ENCODE measurements around the gene BNIP3. TPM values are rescaled to one million over a fixed set of nuclear protein-coding genes. Genes with fewer than 3 reads are reported as not detected.

The BNIP3 gene
- total RNA-seq, 1 experiment from 2014 or later = 57.1 TPM

DNA sequence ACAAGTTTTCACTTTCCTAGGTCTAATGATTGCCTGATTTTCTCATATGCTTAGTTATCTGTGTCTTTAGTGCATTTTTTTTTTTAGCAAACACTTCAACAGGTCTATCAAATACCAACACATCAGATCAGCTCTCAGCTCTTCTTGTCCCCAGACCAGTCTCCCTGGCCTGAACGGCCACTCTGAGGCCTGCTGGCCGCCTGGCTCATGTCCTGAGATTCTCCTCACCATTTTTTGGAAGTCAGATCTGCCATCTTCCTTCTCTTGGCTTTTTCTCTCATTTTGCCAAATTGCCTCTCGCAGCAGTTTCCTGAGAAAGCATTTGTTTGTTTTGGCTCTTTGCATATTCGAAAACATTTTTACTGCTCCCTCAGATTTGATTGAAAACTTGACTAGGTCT is 51.6 kb downstream of the BNIP3 start:
- no peak overlapping the region for H3K23ac ChIP-seq (ENCODE audit: insufficient read length, low read depth, low read length)
- TF ChIP-seq, protein P1, sequence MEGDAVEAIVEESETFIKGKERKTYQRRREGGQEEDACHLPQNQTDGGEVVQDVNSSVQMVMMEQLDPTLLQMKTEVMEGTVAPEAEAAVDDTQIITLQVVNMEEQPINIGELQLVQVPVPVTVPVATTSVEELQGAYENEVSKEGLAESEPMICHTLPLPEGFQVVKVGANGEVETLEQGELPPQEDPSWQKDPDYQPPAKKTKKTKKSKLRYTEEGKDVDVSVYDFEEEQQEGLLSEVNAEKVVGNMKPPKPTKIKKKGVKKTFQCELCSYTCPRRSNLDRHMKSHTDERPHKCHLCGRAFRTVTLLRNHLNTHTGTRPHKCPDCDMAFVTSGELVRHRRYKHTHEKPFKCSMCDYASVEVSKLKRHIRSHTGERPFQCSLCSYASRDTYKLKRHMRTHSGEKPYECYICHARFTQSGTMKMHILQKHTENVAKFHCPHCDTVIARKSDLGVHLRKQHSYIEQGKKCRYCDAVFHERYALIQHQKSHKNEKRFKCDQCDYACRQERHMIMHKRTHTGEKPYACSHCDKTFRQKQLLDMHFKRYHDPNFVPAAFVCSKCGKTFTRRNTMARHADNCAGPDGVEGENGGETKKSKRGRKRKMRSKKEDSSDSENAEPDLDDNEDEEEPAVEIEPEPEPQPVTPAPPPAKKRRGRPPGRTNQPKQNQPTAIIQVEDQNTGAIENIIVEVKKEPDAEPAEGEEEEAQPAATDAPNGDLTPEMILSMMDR (conservative IDR thresholded peaks at IDR 0.05) = no peak
- H3K18ac ChIP-seq (ENCODE audit: insufficient read length, low read depth, low read length) = no peak overlapping the region
- H2AFZ ChIP-seq (ENCODE audit: low read length) = no peak overlapping the region
- no peak overlapping the region for H2BK120ac ChIP-seq (ENCODE audit: low read depth, low read length, poor library complexity, severe bottlenecking)
- peaks cover 58 to 60% of the 10 kb centered on the region in 2 experiments for H3K4me1 Mint-ChIP-seq
- peaks cover 0 to 2% of the 10 kb centered on the region in 2 experiments; a peak in 2 of 5 replicates for H3K9me3 Mint-ChIP-seq
- H3K27ac Mint-ChIP-seq = peak overlapping the region in 2 of 3 experiments; percentile 19 to 30; a peak in 2 of 7 replicates
- H2BK5ac ChIP-seq (ENCODE audit: insufficient read length, low read length) = no peak overlapping the region
- no peak overlapping the region for H2AK5ac ChIP-seq (ENCODE audit: insufficient read length, low read length)
- peaks cover 8% of the 10 kb centered on the region for H4K20me1 ChIP-seq (ENCODE audit: control insufficient read depth, insufficient read depth, insufficient read length)
- H2BK20ac ChIP-seq (ENCODE audit: low read depth, low read length, poor library complexity, severe bottlenecking) = no peak overlapping the region
- no peaks in the 10 kb centered on the region for H3K9me3 ChIP-seq (ENCODE audit: control insufficient read depth, low read depth, low read length)
- no peak overlapping the region for H3K9ac ChIP-seq (ENCODE audit: extremely low read depth, insufficient read length, low read length)
- no peak overlapping the region for H3K14ac ChIP-seq (ENCODE audit: insufficient read depth, low read length)
- peaks cover 40% of the 10 kb centered on the region; the same call in 1 of the 2 replicates for H3K79me2 ChIP-seq (ENCODE audit: insufficient read depth, low read length)
- H3K4me1 ChIP-seq (ENCODE audit: insufficient read depth, low read length) = peaks cover 5% of the 10 kb centered on the region; the same call in 1 of the 2 replicates
- H3K23me2 ChIP-seq (ENCODE audit: insufficient read length, low read depth, low read length, poor library complexity, severe bottlenecking) = no peaks in the 10 kb centered on the region
- WGBS (ENCODE audit: extremely low coverage, insufficient read length, low lambda C conversion rate) = no CpG with 5 or more reads among the region's 4 CpGs
- peaks cover 4 to 12% (median 11%) of the 10 kb centered on the region in 3 experiments; a peak in 6 of 7 replicates for H3K36me3 Mint-ChIP-seq (ENCODE audit: insufficient read depth in 1 of 3, low read depth in 3 of 3)
- H4K8ac ChIP-seq (replicated peaks; ENCODE audit: insufficient read length, low read depth, low read length) = no peak overlapping the region
- no peak overlapping the region for H3K4ac ChIP-seq (ENCODE audit: low read depth, low read length)
- H3K27me3 ChIP-seq (ENCODE audit: insufficient read depth, low read length) = no peaks in the 10 kb centered on the region
- H3K27me3 Mint-ChIP-seq (ENCODE audit: low read depth) = no peaks in the 10 kb centered on the region
- no peak overlapping the region for H3K56ac ChIP-seq (ENCODE audit: insufficient read length, low read depth, low read length)
- no peak overlapping the region for H2BK12ac ChIP-seq (ENCODE audit: insufficient read length, low read depth, low read length)
- H3K27ac ChIP-seq (ENCODE audit: insufficient read length, low read depth, low read length) = no peak overlapping the region
- H3K4me3 Mint-ChIP-seq = no peak overlapping the region
- no peak overlapping the region for H4K91ac ChIP-seq (ENCODE audit: insufficient read length, low read depth, low read length)
- peaks cover 28% of the 10 kb centered on the region for H3K79me1 ChIP-seq (ENCODE audit: insufficient read depth, low read depth, low read length, poor library complexity, severe bottlenecking)
- H2BK15ac ChIP-seq (ENCODE audit: low read depth, low read length) = no peak overlapping the region
- no peak for DNase-seq
- H3K4me2 ChIP-seq (ENCODE audit: insufficient read depth, insufficient read length, low read length) = no peak overlapping the region
- H4K5ac ChIP-seq (ENCODE audit: insufficient read length, low read depth, low read length) = no peak overlapping the region
- H3T11ph ChIP-seq (ENCODE audit: low read length) = no peak overlapping the region
